GM21576 (cell line): ENCODE results near the gene LAT.

Experiments used
- ATAC-seq: cut with Tn5 transposase; IDR thresholded peaks from one replicate; pipeline ENCODE4 v1.9.1; 2021; ENCODE audit warnings: mild to moderate bottlenecking, moderate library complexity; ENCODE audit not compliant: unreplicated experiment

The LAT gene

DNA sequence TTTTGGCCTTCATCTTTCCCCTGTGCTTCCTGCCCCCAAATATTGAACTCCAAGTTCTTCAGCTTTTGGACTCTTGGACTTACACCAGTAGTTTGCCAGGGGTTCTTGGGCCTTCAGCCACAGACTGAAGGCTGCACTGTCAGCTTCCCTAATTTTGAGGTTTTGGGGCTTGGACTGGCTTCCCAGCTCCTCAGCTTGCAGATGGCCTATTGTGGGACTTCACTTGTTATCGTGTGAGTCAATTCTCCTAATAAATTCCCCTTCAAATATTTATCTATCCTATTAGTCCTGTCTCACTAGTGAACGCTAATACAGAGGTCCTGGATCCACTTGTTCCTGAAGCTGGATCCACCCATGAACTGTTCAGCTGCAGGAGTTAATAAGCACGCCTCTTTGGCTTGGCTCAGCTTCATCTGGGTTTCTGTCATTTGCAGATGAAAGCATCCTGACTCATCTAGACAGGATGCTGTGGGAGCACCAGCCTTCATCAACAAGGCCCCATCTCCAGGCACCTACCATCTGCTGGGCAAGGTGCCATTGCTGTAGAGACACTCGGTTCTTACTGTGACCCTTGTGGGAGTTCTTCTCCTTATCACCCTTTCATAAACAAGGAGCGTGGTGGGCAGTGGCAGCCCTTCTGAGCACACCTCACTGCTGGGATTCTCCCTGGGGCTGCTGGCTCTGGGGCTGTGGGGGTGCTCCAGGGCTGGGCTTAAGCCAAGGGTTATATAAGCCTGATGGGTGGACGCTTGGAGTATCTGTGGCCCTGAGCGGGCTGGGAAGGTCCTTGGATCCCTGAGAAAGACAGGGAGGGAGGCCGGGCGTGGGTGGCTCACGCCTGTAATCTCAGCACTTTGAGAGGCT lies 23.1 kb downstream of the LAT start:
- no peak for ATAC-seq

GRCh38 chr16:29009050-29009837 lies 24.4 kb downstream of the LAT start:
- no peak for ATAC-seq

DNA sequence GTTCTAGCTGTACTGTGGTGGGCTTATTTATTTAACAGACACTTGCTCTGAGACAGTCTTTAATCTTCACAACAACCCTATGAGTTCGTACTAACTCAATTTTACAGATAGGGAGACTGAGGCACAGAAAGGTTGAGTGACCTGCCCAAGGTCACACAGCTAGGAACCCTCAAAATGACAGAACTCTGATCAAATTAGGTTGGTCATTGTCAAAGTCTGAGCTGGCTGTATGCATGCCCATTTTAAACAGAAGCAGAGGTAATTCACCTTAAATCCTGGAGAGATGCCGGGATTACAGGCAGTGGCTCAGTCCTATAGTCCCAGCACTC lies 24.9 kb downstream of the LAT start:
- no peak for ATAC-seq

GRCh38 chr16:29011112-29011511 lies 26.3 kb downstream of the LAT start:
- ATAC-seq = no peak

DNA sequence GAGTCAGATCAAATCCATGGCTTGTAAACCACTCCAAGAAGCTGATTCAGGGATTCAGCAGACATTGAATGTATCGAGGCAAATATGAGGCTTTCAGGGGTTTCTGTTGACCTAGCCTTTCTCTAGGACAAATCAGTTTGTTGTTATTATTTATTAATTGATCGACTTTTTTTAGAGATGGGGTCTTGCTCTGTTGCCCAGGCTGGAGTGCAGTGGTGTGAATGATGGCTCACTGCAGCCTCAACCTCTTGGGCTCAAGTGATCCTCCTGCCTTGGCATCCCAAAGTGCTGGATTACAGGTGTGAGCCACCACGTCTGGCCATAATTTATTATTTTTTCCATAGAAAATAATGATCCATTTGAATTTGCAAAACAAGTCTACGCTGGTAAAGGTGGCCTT lies 27.0 kb downstream of the LAT start:
- ATAC-seq = no peak

DNA sequence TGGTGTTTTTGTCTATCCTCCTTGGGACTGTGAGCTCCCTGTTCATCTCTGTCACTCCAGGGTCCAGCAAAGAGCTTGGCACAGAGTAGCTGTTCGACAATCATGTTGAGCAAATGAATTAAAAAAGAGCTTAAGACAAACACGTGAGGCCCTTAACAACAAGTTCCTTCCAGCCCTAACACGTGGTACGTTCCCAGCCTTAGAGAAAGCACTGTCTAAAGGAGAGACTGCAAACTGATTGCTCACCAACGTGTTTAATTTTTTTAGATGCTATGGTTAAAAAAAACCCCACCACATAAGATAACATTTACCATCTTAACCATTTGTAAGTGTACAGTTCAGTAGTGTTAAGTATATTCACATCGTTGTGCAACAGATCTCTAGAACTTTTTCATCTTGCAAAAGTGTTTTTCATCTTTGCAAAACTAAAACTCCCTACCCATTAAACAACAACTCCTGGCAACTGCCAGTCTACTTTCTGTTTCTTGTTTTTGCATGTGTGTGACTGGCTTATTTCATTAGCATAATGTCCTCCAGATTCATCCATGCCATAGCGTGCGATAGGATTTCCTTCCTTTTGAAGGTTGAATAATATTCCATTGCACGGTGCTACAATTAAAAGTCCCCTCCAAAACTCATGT lies 28.2 kb downstream of the LAT start:
- ATAC-seq = no peak

DNA sequence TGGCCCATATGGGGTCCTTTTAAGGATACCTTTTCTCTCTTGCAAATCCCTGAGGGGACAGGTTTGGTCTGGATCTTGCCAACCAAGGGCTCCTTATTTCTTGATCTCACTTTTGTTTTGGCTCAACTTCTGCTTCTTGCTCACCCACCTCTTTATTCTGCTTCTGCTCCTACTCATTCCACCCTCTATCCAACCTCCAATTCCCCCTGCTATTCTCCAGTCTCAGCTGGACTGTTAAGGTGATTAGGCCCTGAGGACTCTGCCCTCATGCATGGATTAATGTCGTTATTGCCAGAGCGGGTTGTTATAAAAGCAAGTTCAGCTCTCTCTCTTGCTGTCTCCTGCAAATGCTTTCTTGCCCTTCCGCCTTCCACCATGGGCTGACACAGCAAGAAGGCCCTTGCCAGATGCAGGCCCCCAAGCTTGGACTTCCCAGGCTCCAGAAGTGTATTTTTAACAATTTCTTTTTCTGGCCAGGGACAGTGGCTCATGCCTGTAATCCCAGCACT lies 29.8 kb downstream of the LAT start:
- no peak for ATAC-seq

GRCh38 chr16:29022196-29022595 lies 37.3 kb downstream of the LAT start:
- no peak for ATAC-seq

DNA sequence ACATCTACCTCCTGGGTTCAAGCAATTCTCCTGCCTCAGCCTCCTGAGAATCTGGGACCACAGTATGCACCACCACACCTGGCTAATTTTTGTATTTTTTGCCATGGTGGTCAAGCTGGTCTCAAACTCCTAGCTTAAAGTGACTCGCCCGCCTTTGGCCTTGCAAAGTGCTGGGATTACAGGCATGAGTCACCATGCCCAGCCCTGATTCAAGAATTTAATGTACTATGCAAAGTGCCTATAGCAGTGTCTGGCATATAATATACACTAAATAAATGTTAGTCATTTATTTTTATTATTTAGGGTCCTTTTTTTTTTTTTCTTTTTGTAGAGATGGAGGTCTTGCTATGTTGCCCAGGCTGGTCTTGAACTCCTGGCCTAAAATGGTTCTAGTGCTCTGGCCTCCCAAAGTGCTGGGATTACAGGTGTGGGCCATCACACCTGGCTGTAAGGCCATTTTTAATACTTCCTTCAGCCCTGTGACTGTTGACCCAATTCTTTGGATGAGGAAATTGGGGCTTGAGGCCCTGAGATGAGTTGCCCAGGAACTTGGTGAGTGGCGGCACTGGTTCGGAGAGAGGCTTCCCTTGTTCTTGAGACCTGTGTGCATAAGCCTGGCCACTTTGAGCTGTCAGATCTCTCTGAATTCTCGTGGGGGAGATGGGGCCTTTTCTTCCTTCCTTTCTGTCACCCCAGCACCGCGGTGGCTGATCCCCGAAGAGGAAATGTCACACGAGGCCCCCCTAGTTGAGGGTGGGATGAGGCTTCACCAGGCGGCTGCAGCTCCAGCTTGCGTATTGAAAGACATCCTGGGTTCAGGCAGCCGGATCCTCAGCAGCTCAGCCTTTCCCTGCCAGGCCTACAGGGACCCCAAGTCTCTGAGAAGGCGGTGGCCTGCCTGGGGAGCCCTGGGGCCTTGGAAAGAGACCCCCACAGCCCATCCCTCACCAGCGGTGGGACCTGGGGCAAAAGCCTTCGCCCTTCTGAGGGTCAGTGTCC lies 38.7 kb downstream of the LAT start:
- ATAC-seq = no peak

DNA sequence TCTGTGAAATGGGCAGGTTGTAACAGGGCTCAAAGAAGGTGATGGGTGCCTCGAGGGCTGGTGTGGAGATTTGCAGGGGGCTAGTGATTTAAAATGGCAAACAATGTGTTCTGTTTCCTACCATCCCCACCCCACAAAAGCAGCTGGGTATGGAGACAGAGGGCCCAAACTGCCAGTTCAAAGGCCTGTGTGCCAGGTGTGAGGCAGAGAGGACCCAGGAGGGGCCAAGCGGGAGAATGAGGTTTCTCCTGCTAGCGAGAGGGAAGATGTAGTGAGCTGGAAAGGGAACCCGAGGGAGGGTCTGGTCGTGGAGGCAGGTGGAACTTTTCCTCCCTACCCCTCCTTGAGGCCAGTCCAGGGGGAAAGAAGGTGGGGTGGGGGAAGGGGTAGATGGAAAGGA lies 39.4 kb downstream of the LAT start:
- no peak for ATAC-seq

GRCh38 chr16:29025218-29025617 lies 40.4 kb downstream of the LAT start:
- no peak for ATAC-seq

DNA sequence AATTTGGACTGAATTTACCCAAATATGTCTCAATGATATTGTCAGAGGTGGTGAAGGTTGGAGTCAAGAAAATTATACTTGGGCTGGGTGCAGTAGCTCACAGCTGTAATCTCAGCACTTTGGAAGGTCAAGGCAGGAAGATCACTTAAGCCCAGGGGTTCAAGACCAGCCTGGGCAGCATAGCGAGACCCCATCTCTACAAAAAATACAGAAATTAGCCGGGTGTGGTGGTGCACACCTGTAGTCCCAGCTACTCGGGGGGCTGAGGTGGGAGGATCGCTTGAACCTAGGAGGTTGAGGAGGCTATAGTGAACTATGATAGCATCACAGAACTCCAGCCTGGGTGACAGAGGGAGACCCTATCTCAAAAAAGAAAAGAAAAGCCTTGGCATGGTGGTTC lies 40.9 kb downstream of the LAT start:
- ATAC-seq = no peak

GRCh38 chr16:29028457-29029167 lies 43.8 kb downstream of the LAT start:
- ATAC-seq = no peak

GRCh38 chr16:29029168-29029994 lies 44.5 kb downstream of the LAT start:
- no peak for ATAC-seq

GRCh38 chr16:29030086-29030840 lies 45.4 kb downstream of the LAT start:
- no peak for ATAC-seq
